Uterus (tissue), 2 donors: ENCODE measurements around the gene LRRC8C.

Experiments
- POLR2A ChIP-seq, 2 donors: fragments of 450-650 bp; IDR thresholded peaks; one replicate each; pipeline ENCODE4 v1.6.1; 2016; ENCODE audit warnings: antibody characterized with exemption in 2 of 2, mild to moderate bottlenecking in 1 of 2, moderate library complexity in 1 of 2
- TF ChIP-seq, protein P1 (sequence below), 4 experiments: fragments of 200-600 bp in 2 of 4; fragments of 450-650 bp in 2 of 4; sonication (generic) in 2 of 4; IDR thresholded peaks; one replicate each; pipeline ENCODE4 v1.5.1; 2016 to 2019; ENCODE audit warnings: antibody characterized with exemption in 4 of 4, mild to moderate bottlenecking in 2 of 4, moderate library complexity in 1 of 4

- TF ChIP-seq POLR2A (IDR thresholded peaks at IDR 0.05) = no peak
- TF ChIP-seq, protein P1, sequence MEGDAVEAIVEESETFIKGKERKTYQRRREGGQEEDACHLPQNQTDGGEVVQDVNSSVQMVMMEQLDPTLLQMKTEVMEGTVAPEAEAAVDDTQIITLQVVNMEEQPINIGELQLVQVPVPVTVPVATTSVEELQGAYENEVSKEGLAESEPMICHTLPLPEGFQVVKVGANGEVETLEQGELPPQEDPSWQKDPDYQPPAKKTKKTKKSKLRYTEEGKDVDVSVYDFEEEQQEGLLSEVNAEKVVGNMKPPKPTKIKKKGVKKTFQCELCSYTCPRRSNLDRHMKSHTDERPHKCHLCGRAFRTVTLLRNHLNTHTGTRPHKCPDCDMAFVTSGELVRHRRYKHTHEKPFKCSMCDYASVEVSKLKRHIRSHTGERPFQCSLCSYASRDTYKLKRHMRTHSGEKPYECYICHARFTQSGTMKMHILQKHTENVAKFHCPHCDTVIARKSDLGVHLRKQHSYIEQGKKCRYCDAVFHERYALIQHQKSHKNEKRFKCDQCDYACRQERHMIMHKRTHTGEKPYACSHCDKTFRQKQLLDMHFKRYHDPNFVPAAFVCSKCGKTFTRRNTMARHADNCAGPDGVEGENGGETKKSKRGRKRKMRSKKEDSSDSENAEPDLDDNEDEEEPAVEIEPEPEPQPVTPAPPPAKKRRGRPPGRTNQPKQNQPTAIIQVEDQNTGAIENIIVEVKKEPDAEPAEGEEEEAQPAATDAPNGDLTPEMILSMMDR (IDR thresholded peaks at IDR 0.05) = no peak
Observed at GRCh38 chr1:89630048-89630447, 2.9 kb upstream of the LRRC8C start.
